HS-5 (cell line): Measurements from ENCODE around the gene TECRL.

Experiments used
- DNase-seq: peaks from one replicate; pipeline ENCODE4 v3.0.0-alpha.2; 2012; ENCODE audit warnings: low read depth

Gene TECRL

GRCh38 chr4:64327237-64327636 lies 82.0 kb downstream of the TECRL start:
- no peak for DNase-seq

GRCh38 chr4:64326507-64326906 lies 82.7 kb downstream of the TECRL start:
- DNase-seq, result no peak

GRCh38 chr4:64306255-64306565 lies 103.0 kb downstream of the TECRL start:
- no peak for DNase-seq

GRCh38 chr4:64305565-64306254 lies 103.5 kb downstream of the TECRL start:
- no peak for DNase-seq

- DNase-seq, result no peak
Measured at GRCh38 chr4:64272432-64272831, 136.8 kb downstream of the TECRL start.

GRCh38 chr4:64271601-64272081 lies 137.6 kb downstream of the TECRL start:
- DNase-seq, result no peak

- no peak for DNase-seq
Measured at GRCh38 chr4:64266669-64267068, 142.6 kb downstream of the TECRL start.

GRCh38 chr4:64266263-64266662 lies 143.0 kb downstream of the TECRL start:
- DNase-seq, result no peak

- no peak for DNase-seq
Measured at GRCh38 chr4:64251781-64252180, 157.5 kb downstream of the TECRL start.

GRCh38 chr4:64250488-64250887 lies 158.8 kb downstream of the TECRL start:
- DNase-seq, result no peak

- no peak for DNase-seq
Measured at GRCh38 chr4:64250061-64250460, 159.2 kb downstream of the TECRL start.

GRCh38 chr4:64248186-64248585 lies 161.1 kb downstream of the TECRL start:
- no peak for DNase-seq

GRCh38 chr4:64230709-64231310 lies 178.4 kb downstream of the TECRL start:
- DNase-seq, result no peak
